ENCODE data around the gene PLPP1. TPM values are rescaled to one million over a fixed set of nuclear protein-coding genes. Genes with fewer than 3 reads are reported as not detected.

Gene PLPP1
- total and polyA plus RNA-seq, 4 donors: 23.4 to 149 (median 68.7) TPM

GRCh38 chr5:55426455-55426854, 108.3 kb downstream of the PLPP1 start:
- Histone ChIP-seq H3K9me3 (ENCODE audit: control insufficient read depth in 4 of 4, low read length in 3 of 4) (no peaks in the 10 kb centered on the region), H3K9ac (ENCODE audit: low read depth in 1 of 2, low read length in 2 of 2) (no peak overlapping the region), H3K27ac (ENCODE audit: low read depth in 1 of 2, low read length in 2 of 2) (no peak overlapping the region), H3K27me3 (ENCODE audit: control insufficient read depth in 4 of 4, insufficient read depth in 4 of 4, low read length in 3 of 4) (no peaks in the 10 kb centered on the region), H3K4me3 (ENCODE audit: low read depth in 1 of 3, low read length in 3 of 3) (no peak overlapping the region), H3K36me3 (ENCODE audit: control insufficient read depth in 4 of 4, insufficient read depth in 3 of 4, low read depth in 1 of 4, low read length in 3 of 4) (peaks cover 7 to 40% (median 15%) of the 10 kb centered on the region in 4 donors), H3K4me1 (ENCODE audit: control insufficient read depth in 4 of 4, insufficient read depth in 4 of 4, low read length in 3 of 4) (peaks cover 6 to 18% (median 8%) of the 10 kb centered on the region in 4 donors)
- no peak for DNase-seq (ENCODE audit: low spot score)
- WGBS: 99% methylated on average over 4 of the region's 4 CpGs
- TF ChIP-seq GABPA (IDR thresholded peaks at IDR 0.05 in 1 of 2, conservative IDR thresholded peaks at IDR 0.05 in 1 of 2) (no peak), SP1 (IDR thresholded peaks at IDR 0.05) (no peak), MAX (IDR thresholded peaks at IDR 0.05) (no peak), FOXA1 (IDR thresholded peaks at IDR 0.05) (no peak), CTCF (IDR thresholded peaks at IDR 0.05; ENCODE audit: low read depth, low read length, missing input control) (no peak)

- H3K27me3 ChIP-seq (ENCODE audit: control insufficient read depth in 4 of 4, insufficient read depth in 4 of 4, low read length in 3 of 4): no peaks in the 10 kb centered on the region
- TF ChIP-seq FOXA1 (IDR thresholded peaks at IDR 0.05) (no peak), RXRA (IDR thresholded peaks at IDR 0.05) (peak; percentile 52 to 89), ZBTB33 (IDR thresholded peaks at IDR 0.05) (no peak), JUND (IDR thresholded peaks at IDR 0.05) (peak in 1 of 2 donors; percentile 51), HNF4A (conservative IDR thresholded peaks at IDR 0.05) (peak; percentile 30 to 54), FOXA2 (IDR thresholded peaks at IDR 0.05) (peak; percentile 31), MAX (IDR thresholded peaks at IDR 0.05) (peak; percentile 38), YY1 (IDR thresholded peaks at IDR 0.05) (peak; percentile 34), TAF1 (conservative IDR thresholded peaks at IDR 0.05) (no peak), SP1 (IDR thresholded peaks at IDR 0.05) (peak; percentile 68), EGR1 (IDR thresholded peaks at IDR 0.05; ENCODE audit: low read depth in 2 of 2) (no peak), RAD21 (IDR thresholded peaks at IDR 0.05) (peak; percentile 31 to 44)
- H3K36me3 ChIP-seq (ENCODE audit: control insufficient read depth in 4 of 4, insufficient read depth in 3 of 4, low read depth in 1 of 4, low read length in 3 of 4): peaks cover 7 to 29% (median 15%) of the 10 kb centered on the region in 4 donors
- WGBS: 58% methylated on average over 4 of the region's 4 CpGs
- no peaks in the 10 kb centered on the region for H3K9me3 ChIP-seq (ENCODE audit: control insufficient read depth in 4 of 4, low read length in 3 of 4)
- peak overlapping the region; percentile 62 to 65 for H3K27ac ChIP-seq (ENCODE audit: low read depth in 1 of 2, low read length in 2 of 2)
- no peak overlapping the region for H3K4me3 ChIP-seq (ENCODE audit: low read depth in 1 of 3, low read length in 3 of 3)
- no peak for DNase-seq (ENCODE audit: low spot score)
- H3K9ac ChIP-seq (ENCODE audit: low read depth in 1 of 2, low read length in 2 of 2): no peak overlapping the region
- peaks cover 2 to 12% (median 3%) of the 10 kb centered on the region in 4 donors for H3K4me1 ChIP-seq (ENCODE audit: control insufficient read depth in 4 of 4, insufficient read depth in 4 of 4, low read length in 3 of 4)
Observed at GRCh38 chr5:55421074-55421529, 113.7 kb downstream of the PLPP1 start.
